AG09309 (cell line): ENCODE results near the gene METTL6.

Experiments
- DNase-seq: peaks from one replicate; pipeline ENCODE4 v3.0.0-alpha.2; 2010; ENCODE audit warnings: low read depth
- H3K4me3 ChIP-seq: 2 replicates; pipeline ENCODE4 v1.5.1; 2011; ENCODE audit warnings: mild to moderate bottlenecking, low read depth, low read length, moderate library complexity; ENCODE audit not compliant: control insufficient read depth
- CTCF ChIP-seq: IDR thresholded peaks from 2 replicates; pipeline ENCODE4 v1.5.1; 2011; ENCODE audit warnings: mild to moderate bottlenecking, low read depth, low read length, inconsistent platforms; ENCODE audit not compliant: insufficient read depth, control insufficient read depth; ENCODE audit errors: missing control alignments

METTL6 gene

GRCh38 chr3:15438983-15439382, 11.6 kb upstream of the METTL6 start:
- no peak overlapping the region for H3K4me3 ChIP-seq
- DNase-seq: peak; percentile 64
- no peak for TF ChIP-seq CTCF

GRCh38 chr3:15436246-15436645, 8.9 kb upstream of the METTL6 start:
- DNase-seq: no peak
- no peak overlapping the region for H3K4me3 ChIP-seq
- TF ChIP-seq CTCF: no peak

GRCh38 chr3:15434756-15435155, 7.4 kb upstream of the METTL6 start:
- H3K4me3 ChIP-seq: no peak overlapping the region
- TF ChIP-seq CTCF: no peak
- DNase-seq: no peak

- no peak overlapping the region for H3K4me3 ChIP-seq
- no peak for DNase-seq
- TF ChIP-seq CTCF: no peak
Observed at GRCh38 chr3:15433531-15433930, 6.2 kb upstream of the METTL6 start.

- TF ChIP-seq CTCF: no peak
- H3K4me3 ChIP-seq: no peak overlapping the region
- DNase-seq: no peak
Observed at GRCh38 chr3:15431256-15431837, 4.0 kb upstream of the METTL6 start.

GRCh38 chr3:15430624-15431023, 3.3 kb upstream of the METTL6 start:
- H3K4me3 ChIP-seq: no peak overlapping the region

More at GRCh38 chr3:15430624-15431023, 3.3 kb upstream of the METTL6 start:
- no peak for DNase-seq
- no peak for TF ChIP-seq CTCF
